CD4-positive, alpha-beta T cell treated with Interleukin-10 for 1 hour (primary cell): Measurements from ENCODE around the gene B3GLCT.

ENCODE experiments used
- DNase-seq: peaks from one replicate; pipeline ENCODE4 v3.0.0-alpha.2; 2020

B3GLCT gene

GRCh38 chr13:31357581-31357980, 157.8 kb downstream of the B3GLCT start:
- no peak for DNase-seq

GRCh38 chr13:31361673-31362072, 161.9 kb downstream of the B3GLCT start:
- no peak for DNase-seq

- no peak for DNase-seq
These were observed 165.9 kb downstream of the B3GLCT start for GRCh38 chr13:31365630-31366029.

- DNase-seq = no peak
These were observed 167.6 kb downstream of the B3GLCT start for GRCh38 chr13:31367410-31367809.

- DNase-seq = no peak
These were observed 169.4 kb downstream of the B3GLCT start for GRCh38 chr13:31369213-31369612.

- DNase-seq = no peak
These were observed 172.7 kb downstream of the B3GLCT start for GRCh38 chr13:31372454-31372853.

GRCh38 chr13:31374682-31375081, 174.9 kb downstream of the B3GLCT start:
- no peak for DNase-seq

GRCh38 chr13:31377946-31378345, 178.2 kb downstream of the B3GLCT start:
- DNase-seq = no peak

- DNase-seq = no peak
These were observed 180.9 kb downstream of the B3GLCT start for GRCh38 chr13:31380715-31381114.
